Stimulated activated naive B cell treated with anti-CD40 and anti-IgM and Interleukin-4, amounts not matched to agents 10 μg/mL and 1 μg/mL and 100 μg/mL, for 72 hours (primary cell): Measurements from ENCODE around the gene QPRT.
"Not testable (repeated sequence)": the region's sequence is repeated elsewhere in the genome, so short reads cannot be mapped to it uniquely, and the experiment has no call there.

Experiments used
- ATAC-seq, 2 donors: fragments of 150-1000 bp; cut with Tn5 transposase; replicated peaks; 2 replicates each; pipeline ENCODE4 v1.10.0; 2021; ENCODE audit warnings: moderate library complexity in 1 of 2
- DNase-seq: peaks from one replicate; pipeline ENCODE4 v3.0.0; 2021
- H3K27ac Mint-ChIP-seq: one replicate; pipeline ENCODE4 v1.8.0; 2022; ENCODE audit warnings: mild to moderate bottlenecking, mixed read lengths
- H3K27me3 Mint-ChIP-seq, 2 donors: one replicate each; pipeline ENCODE4 v1.8.0; 2022; ENCODE audit warnings: mixed read lengths in 2 of 2
- H3K36me3 Mint-ChIP-seq, 2 donors: one replicate each; pipeline ENCODE4 v1.8.0; 2022; ENCODE audit warnings: mixed read lengths in 2 of 2, mild to moderate bottlenecking in 1 of 2
- H3K4me1 Mint-ChIP-seq, 2 donors: one replicate each; pipeline ENCODE4 v1.8.0; 2022; ENCODE audit warnings: mixed read lengths in 2 of 2, mild to moderate bottlenecking in 1 of 2
- H3K4me3 Mint-ChIP-seq, 2 donors: one replicate each; pipeline ENCODE4 v1.8.0; 2022; ENCODE audit warnings: mild to moderate bottlenecking in 2 of 2, mixed read lengths in 2 of 2, moderate library complexity in 1 of 2
- H3K9me3 Mint-ChIP-seq, 2 donors: one replicate each; pipeline ENCODE4 v1.8.0; 2022; ENCODE audit warnings: mixed read lengths in 2 of 2, mild to moderate bottlenecking in 1 of 2

The QPRT gene

GRCh38 chr16:29708917-29709600, 30.1 kb downstream of the QPRT start:
- Mint-ChIP-seq H3K9me3 (no peaks in the 10 kb centered on the region), H3K27me3 (peaks cover 0 to 4% of the 10 kb centered on the region in 2 donors), H3K27ac (no peak overlapping the region), H3K4me3 (no peak overlapping the region), H3K4me1 (peaks cover 21 to 30% of the 10 kb centered on the region in 2 donors), H3K36me3 (peaks cover 0 to 1% of the 10 kb centered on the region in 2 donors)
- no peak for ATAC-seq
- DNase-seq = no peak

DNA sequence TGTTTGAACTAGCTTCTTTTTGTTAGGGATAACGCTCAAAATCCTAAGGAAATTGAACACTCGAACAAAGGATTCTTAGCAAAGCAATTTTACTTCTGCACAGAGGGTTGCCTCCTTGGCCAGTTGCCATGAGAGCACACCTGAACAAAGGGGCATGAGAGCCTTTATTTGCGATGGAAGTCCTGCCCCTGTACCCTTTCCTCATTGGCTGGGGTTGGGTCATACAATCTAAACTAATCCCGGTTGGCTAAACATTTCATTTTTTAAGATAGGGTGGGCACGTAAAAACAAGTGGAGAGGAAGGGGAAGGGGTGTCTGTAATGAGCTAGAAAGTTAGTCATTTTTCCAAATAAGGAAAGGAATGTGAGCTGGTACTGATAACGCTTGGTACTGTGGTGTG, 30.7 kb downstream of the QPRT start:
- not testable (repeated sequence) for H3K27me3 Mint-ChIP-seq, DNase-seq, H3K36me3 Mint-ChIP-seq, H3K9me3 Mint-ChIP-seq, H3K4me3 Mint-ChIP-seq, ATAC-seq
- H3K4me1 Mint-ChIP-seq = peaks cover 21 to 30% of the 10 kb centered on the region in 2 donors
- peak overlapping the region; percentile 20 for H3K27ac Mint-ChIP-seq

- ATAC-seq (peak; percentile 95 to 97), DNase-seq (no peak)
- Mint-ChIP-seq H3K36me3 (peaks cover 0 to 1% of the 10 kb centered on the region in 2 donors), H3K27ac (no peak overlapping the region), H3K9me3 (no peaks in the 10 kb centered on the region), H3K4me1 (peaks cover 21 to 30% of the 10 kb centered on the region in 2 donors), H3K27me3 (peaks cover 0 to 4% of the 10 kb centered on the region in 2 donors), H3K4me3 (no peak overlapping the region)
Measured at GRCh38 chr16:29710227-29711219, 31.5 kb downstream of the QPRT start.

DNA sequence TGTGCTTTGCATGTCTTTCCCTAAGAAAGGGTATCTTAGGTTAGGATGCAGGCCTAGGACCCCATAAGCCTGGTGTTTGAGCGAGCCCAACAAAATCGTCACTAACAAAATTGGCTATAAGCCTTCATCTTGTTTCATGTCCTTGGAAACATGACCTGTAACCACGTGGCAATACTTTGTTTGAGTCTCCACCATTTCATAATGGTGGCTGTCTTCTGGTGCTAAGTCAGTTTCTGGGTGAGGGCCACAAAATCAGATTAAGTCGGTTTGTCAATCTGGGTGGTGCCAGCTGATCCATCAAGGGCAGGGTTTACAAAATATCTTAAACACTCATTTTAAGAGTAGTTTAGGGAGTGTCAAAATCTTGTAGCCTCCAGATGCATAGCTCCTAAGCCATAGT, 33.8 kb downstream of the QPRT start:
- peaks cover 0 to 1% of the 10 kb centered on the region in 2 donors for H3K36me3 Mint-ChIP-seq
- peaks cover 19 to 25% of the 10 kb centered on the region in 2 donors for H3K4me1 Mint-ChIP-seq
- no peak overlapping the region for H3K4me3 Mint-ChIP-seq
- H3K27me3 Mint-ChIP-seq = peaks cover 0 to 4% of the 10 kb centered on the region in 2 donors
- DNase-seq (no peak), ATAC-seq (no peak)
- H3K9me3 Mint-ChIP-seq = no peaks in the 10 kb centered on the region
- H3K27ac Mint-ChIP-seq = no peak overlapping the region

- Mint-ChIP-seq H3K27ac (no peak overlapping the region), H3K27me3 (no peaks in the 10 kb centered on the region), H3K4me3 (no peak overlapping the region), H3K4me1 (peaks cover 18 to 22% of the 10 kb centered on the region in 2 donors), H3K36me3 (peaks cover 0 to 1% of the 10 kb centered on the region in 2 donors), H3K9me3 (no peaks in the 10 kb centered on the region)
- no peak for DNase-seq
- no peak for ATAC-seq
Measured at GRCh38 chr16:29714396-29714795, 35.4 kb downstream of the QPRT start.

- DNase-seq (no peak), ATAC-seq (no peak)
- Mint-ChIP-seq H3K36me3 (no peaks in the 10 kb centered on the region), H3K4me3 (no peak overlapping the region), H3K27ac (no peak overlapping the region), H3K4me1 (peaks cover 15 to 16% of the 10 kb centered on the region in 2 donors), H3K27me3 (no peaks in the 10 kb centered on the region), H3K9me3 (no peaks in the 10 kb centered on the region)
Measured at GRCh38 chr16:29714972-29715371, 36.0 kb downstream of the QPRT start.

GRCh38 chr16:29717113-29717512, 38.1 kb downstream of the QPRT start:
- Mint-ChIP-seq H3K4me3 (no peak overlapping the region), H3K4me1 (peaks cover 12 to 13% of the 10 kb centered on the region in 2 donors), H3K27me3 (no peaks in the 10 kb centered on the region), H3K27ac (no peak overlapping the region), H3K9me3 (no peaks in the 10 kb centered on the region), H3K36me3 (no peaks in the 10 kb centered on the region)
- no peak for DNase-seq
- no peak for ATAC-seq

DNA sequence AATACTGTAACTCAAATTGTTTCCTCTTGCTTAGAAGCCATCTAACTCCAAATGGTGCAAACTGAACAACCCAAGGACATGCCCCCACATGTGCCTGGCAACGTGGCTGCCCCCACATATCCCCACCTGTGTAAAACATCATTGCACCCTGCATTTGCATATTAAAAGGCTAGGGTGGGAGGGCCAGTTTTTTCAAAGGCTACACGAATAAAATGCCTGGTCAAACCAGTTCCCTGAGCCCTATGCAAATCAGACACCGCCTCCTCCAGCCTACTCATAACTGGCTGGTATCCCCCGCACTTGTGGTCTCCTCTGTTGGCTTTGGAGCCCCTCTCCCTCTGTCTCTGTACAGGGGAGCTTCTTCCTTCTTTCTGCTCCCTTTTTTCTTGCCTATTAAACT, 40.1 kb downstream of the QPRT start:
- Mint-ChIP-seq H3K4me1 (peaks cover 12 to 13% of the 10 kb centered on the region in 2 donors), H3K4me3 (no peak overlapping the region), H3K27ac (peak overlapping the region; percentile 51), H3K9me3 (no peaks in the 10 kb centered on the region), H3K36me3 (no peaks in the 10 kb centered on the region), H3K27me3 (no peaks in the 10 kb centered on the region)
- DNase-seq (no peak), ATAC-seq (peak in 1 of 2 donors; percentile 31)

- Mint-ChIP-seq H3K36me3 (no peaks in the 10 kb centered on the region), H3K9me3 (no peaks in the 10 kb centered on the region), H3K27ac (no peak overlapping the region), H3K4me1 (peaks cover 12 to 13% of the 10 kb centered on the region in 2 donors), H3K4me3 (peak overlapping the region in 1 of 2 donors; percentile 77), H3K27me3 (no peaks in the 10 kb centered on the region)
- DNase-seq (no peak), ATAC-seq (no peak)
Measured at GRCh38 chr16:29720703-29721102, 41.7 kb downstream of the QPRT start.

DNA sequence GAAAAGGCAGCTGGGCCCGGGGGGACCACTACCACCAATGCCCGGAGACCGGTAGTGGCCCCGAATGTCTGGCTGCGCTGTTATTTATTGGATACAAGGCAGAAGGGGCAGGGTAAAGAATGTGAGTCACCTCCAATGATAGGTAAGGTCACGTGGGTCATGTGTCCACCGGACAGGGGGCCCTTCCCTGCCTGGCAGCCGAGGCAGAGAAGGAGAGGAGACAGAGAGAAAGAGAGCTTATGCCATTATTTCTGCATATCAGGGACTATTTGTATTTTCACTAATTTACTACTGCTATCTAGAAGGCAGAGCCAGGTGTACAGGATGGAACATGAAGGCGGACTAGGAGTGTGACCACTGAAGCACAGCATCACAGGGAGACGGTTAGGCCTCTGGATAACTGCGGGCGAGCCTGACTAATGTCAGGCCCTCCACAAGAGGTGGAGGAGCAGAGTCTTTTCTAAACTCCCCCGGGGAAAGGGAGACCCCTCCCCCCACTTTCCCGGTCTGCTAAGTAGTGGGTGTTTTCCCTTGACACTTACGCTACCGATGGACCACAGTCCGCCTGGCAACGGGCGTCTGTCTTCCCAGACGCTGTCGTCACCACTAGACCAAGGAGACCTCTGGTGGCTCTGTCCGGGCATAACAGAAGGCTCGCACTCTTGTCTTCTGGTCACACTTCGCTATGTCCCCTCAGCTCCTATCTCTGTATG, 42.3 kb downstream of the QPRT start:
- Mint-ChIP-seq H3K4me3 (peak overlapping the region in 1 of 2 donors; percentile 77), H3K27ac (peak overlapping the region; percentile 57), H3K4me1 (peaks cover 12 to 13% of the 10 kb centered on the region in 2 donors)
- ATAC-seq = peak; percentile 76 to 79
- not testable (repeated sequence) for H3K36me3 Mint-ChIP-seq, H3K9me3 Mint-ChIP-seq, H3K27me3 Mint-ChIP-seq
- peak; percentile 47 for DNase-seq

GRCh38 chr16:29726845-29727377, 47.9 kb downstream of the QPRT start:
- Mint-ChIP-seq H3K4me1 (peaks cover 5 to 11% of the 10 kb centered on the region in 2 donors), H3K4me3 (no peak overlapping the region), H3K36me3 (no peaks in the 10 kb centered on the region), H3K9me3 (no peaks in the 10 kb centered on the region), H3K27me3 (no peaks in the 10 kb centered on the region), H3K27ac (no peak overlapping the region)
- DNase-seq (no peak), ATAC-seq (no peak)

DNA sequence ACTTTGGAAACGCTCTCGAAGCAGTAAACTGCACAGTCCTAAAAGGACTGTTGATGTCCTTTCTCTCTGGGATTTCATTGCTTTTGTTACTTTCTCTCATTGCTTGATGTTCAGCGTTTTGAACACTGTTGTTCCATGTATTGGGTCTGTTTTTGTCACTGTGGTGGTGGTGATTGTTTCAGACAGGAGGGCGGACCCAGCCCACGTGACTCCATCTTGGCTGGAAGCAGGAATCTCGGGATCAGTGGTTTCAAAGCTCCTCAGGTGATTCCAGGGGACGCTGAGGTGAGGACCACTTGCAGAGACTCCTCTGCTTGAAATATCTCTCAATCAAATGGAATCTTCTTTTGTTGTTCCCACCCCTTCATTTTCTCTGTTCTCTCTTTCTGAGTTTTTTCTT, 48.5 kb downstream of the QPRT start:
- Mint-ChIP-seq H3K9me3 (peaks cover 2 to 3% of the 10 kb centered on the region in 2 donors), H3K36me3 (peaks cover 2 to 3% of the 10 kb centered on the region in 2 donors), H3K27ac (no peak overlapping the region), H3K27me3 (no peaks in the 10 kb centered on the region), H3K4me1 (peaks cover 7 to 17% of the 10 kb centered on the region in 2 donors), H3K4me3 (no peak overlapping the region)
- DNase-seq (no peak), ATAC-seq (no peak)

GRCh38 chr16:29729116-29729521, 50.1 kb downstream of the QPRT start:
- Mint-ChIP-seq H3K4me1 (peaks cover 7 to 18% of the 10 kb centered on the region in 2 donors), H3K9me3 (peaks cover 4% of the 10 kb centered on the region in 2 donors), H3K36me3 (peaks cover 2 to 4% of the 10 kb centered on the region in 2 donors), H3K27ac (no peak overlapping the region), H3K27me3 (no peaks in the 10 kb centered on the region), H3K4me3 (no peak overlapping the region)
- ATAC-seq (no peak), DNase-seq (no peak)

DNA sequence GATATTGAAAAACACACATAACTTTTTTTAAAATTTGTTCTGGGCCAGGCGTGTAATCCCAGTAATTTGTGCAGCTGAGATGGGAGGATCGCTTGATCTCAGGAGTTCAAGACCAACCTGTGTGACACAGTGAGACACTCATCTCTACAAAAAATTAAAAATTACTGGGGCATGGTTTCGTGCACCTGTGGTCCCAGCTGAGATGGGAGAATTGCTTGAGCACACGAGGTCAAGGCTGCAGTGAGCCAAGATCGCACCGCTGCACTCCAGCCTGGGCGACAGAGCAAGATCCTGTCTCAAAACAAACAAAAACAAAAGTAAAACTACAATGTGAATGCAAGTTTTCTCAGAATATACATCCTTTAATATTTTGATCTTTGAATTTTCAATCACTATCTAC, 51.7 kb downstream of the QPRT start:
- H3K4me1 Mint-ChIP-seq = peaks cover 10 to 19% of the 10 kb centered on the region in 2 donors
- H3K36me3 Mint-ChIP-seq = peaks cover 2 to 4% of the 10 kb centered on the region in 2 donors
- H3K27ac Mint-ChIP-seq = no peak overlapping the region
- no peak for DNase-seq
- peaks cover 4% of the 10 kb centered on the region in 2 donors for H3K9me3 Mint-ChIP-seq
- H3K27me3 Mint-ChIP-seq = no peaks in the 10 kb centered on the region
- H3K4me3 Mint-ChIP-seq = no peak overlapping the region
- ATAC-seq = peak; percentile 34 to 44
